Activated CD4-positive, alpha-beta T cell treated with anti-CD3 and anti-CD28 coated beads for 24 hours (primary cell): Measurements from ENCODE around the gene PRKG1.
"Not testable (repeated sequence)": the region's sequence is repeated elsewhere in the genome, so short reads cannot be mapped to it uniquely, and the experiment has no call there.

Experiments
- DNase-seq, 2 donors: peaks; one replicate each; pipeline ENCODE4 v3.0.0-alpha.2; 2020; ENCODE audit warnings: low read depth in 2 of 2

PRKG1 gene

DNA sequence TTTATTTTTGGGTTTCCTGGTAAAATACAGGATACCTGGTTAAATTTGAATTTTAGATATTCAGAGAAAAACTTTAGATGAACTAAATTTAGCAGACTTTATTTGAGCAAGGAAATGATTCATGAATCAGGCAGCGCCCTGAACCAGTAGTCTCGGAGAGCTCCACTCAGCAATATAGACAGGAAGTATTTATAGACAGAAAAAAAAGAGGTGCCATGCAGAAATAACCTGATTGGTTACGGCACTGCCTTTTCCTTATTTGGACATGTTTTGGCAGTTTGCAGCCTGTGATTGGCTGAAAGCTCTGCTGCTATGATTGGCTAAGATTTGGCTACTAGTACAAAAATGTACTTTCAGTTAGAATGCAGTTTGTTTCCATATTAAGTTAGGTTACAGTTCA is 1041.5 kb downstream of the PRKG1 start:
- DNase-seq = no peak

- DNase-seq = no peak
These were observed 1045.2 kb downstream of the PRKG1 start for GRCh38 chr10:52119507-52119906.

GRCh38 chr10:52121688-52122087 is 1047.4 kb downstream of the PRKG1 start:
- DNase-seq = no peak

- DNase-seq = no peak
These were observed 1053.9 kb downstream of the PRKG1 start for GRCh38 chr10:52128056-52128683.

GRCh38 chr10:52129410-52130178 is 1055.3 kb downstream of the PRKG1 start:
- no peak for DNase-seq

- no peak for DNase-seq
These were observed 1060.8 kb downstream of the PRKG1 start for GRCh38 chr10:52135101-52135500.

DNA sequence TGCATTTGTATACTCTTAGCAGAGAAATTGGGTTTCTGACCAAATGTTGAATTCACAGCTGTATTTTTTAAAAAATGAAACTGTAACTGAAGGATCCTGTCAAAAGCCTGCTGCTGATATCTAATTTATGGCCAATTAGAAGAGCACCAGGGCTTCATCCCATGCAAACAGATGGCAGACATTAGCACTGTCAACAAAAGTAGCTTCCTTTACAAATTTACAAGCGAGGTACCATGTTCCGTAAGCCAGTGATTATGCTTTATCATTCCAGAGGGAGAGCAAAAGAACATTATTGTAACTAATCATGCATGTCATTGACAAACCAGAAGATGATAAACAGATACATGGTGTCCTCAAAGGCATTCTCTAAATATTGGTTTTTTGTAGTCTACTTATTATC is 1062.6 kb downstream of the PRKG1 start:
- DNase-seq = no peak

DNA sequence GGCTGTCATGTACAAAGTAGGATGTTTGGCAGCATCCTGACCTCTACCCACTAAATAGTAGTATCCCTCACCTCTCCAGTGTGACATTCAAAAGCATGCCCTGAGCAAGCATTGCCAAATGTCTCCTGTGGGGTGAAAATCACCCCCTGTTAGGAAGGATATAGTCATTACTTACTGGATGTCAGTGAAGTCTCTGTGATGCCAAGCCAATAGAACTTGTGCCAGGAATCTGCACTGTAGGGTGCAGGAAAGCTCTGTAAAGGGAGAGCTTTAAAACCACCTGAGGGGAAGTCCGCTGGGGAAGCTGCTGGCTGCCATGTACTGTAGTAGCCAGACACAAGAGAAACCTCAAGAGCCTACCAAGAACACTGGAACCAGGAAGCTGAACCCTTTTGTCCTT is 1069.1 kb downstream of the PRKG1 start:
- no peak for DNase-seq

GRCh38 chr10:52145636-52146035 is 1071.3 kb downstream of the PRKG1 start:
- no peak for DNase-seq

GRCh38 chr10:52146766-52147165 is 1072.5 kb downstream of the PRKG1 start:
- DNase-seq = no peak

DNA sequence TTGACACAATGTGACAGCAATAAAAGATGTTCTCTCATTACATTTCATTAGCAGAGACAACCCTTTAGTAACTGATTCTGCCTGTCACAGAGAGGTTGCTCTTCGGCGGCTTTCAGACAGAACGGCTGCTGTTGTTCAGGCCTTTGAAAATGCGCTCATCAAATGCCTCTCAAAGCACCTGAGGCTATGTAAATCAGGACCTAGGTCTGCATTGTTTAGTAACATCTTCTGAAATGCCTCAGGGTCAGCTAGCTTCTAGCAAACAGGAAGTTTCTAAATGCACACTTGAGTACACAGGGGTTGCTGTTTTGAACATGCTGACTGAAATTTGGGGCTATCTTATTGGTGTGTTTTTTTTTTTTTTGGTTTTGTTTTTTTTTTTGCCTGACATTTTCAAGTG is 1096.5 kb downstream of the PRKG1 start:
- no peak for DNase-seq

DNA sequence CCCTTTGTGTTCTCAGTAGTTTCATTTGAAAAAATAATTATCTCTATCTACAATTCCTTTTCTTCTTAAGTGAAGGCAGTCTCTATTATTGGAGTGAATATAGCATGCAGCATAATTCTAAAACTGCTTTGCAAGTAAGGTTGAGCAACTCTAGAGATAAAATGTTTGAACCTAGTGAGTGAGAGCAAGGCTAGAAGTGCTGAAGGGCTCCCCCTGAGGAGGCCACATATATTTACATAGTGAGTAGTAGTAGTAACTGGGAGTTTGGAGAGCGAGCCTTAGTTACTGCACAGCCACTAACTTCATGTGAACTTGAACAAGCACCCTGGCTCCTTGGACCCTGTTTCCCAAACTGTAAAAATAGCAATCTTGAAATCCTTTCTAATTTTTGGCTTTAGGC is 1098.3 kb downstream of the PRKG1 start:
- DNase-seq = no peak

DNA sequence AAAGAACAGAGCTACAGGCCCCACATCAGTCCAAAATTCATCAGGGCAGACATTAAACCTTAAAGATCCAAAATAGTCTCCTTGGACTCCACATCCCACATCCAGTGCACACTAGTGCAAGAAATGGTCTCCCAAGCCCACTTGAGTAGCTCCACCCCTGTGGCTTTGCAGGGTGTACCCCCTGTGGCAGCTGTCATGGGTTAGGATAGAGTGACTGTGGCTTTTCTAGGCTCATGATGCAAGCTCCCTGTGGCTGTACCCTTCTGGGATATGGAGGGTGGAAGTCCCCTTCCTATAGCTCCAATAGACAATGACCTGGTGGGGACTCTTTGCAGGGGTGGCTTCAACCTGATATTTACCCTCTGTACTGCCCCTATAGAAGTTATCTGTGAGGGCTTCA is 1111.0 kb downstream of the PRKG1 start:
- DNase-seq = no peak

GRCh38 chr10:52187521-52188258 is 1113.4 kb downstream of the PRKG1 start:
- DNase-seq = no peak

- no peak for DNase-seq
These were observed 1116.8 kb downstream of the PRKG1 start for GRCh38 chr10:52191049-52191448.

DNA sequence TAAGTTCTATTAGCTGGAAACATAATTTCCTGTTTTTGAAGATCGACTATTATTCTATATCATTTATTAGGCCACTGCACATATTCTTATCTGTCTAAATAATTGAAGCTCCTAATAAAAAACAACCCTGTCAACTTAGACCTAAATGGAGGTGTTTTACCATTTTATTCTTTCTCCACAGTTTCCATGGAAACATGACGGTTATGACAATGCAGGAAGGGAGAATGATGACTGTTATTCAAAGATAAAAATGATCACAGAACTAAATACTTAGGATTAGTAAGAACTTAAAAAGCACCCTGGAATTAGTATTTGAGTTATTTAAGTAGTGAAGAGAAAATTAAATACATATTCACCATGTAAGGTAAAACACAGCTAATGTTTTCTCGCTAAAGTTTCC is 1119.9 kb downstream of the PRKG1 start:
- no peak for DNase-seq

GRCh38 chr10:52194716-52195115 is 1120.4 kb downstream of the PRKG1 start:
- DNase-seq = no peak

- DNase-seq = no peak
These were observed 1122.8 kb downstream of the PRKG1 start for GRCh38 chr10:52197098-52197497.

DNA sequence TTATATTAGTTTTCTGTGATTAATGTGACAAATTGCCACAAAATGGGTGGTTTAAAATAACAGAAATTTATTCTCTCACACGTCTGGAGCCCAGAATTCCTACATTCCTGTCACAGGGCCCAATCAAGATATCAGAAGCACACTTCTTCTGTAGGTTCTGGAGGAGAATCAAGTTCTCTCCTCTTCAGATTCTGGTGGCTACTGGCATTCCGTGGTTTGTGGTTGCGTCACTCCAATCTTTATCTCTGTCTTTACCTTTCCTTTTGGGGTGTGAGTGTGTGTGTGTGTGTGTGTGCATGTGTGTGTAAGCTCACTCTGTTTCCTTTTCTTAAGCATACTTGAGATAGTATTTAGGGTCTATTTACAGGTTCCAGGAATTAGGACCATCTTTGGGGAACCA is 1124.3 kb downstream of the PRKG1 start:
- DNase-seq = no peak

DNA sequence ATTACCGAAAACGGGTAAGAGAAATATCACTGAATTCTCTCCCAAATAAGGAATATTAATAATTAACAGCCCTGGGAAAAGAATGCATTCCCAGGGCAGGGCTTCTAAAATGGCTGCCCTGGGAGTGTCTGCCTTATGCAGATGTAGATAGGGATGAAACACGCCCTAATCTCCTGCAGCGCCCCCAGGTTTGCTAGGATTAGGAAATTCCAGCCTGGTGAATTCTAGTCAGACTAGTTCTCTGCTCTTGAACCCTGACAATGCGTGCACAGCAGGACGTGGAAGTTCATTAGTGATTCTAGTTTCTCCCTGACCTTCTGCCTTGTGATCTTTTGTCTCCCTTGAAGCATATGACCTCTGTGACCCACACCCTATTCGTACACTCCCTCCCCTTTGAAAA is 1130.6 kb downstream of the PRKG1 start:
- not testable (repeated sequence) for DNase-seq

DNA sequence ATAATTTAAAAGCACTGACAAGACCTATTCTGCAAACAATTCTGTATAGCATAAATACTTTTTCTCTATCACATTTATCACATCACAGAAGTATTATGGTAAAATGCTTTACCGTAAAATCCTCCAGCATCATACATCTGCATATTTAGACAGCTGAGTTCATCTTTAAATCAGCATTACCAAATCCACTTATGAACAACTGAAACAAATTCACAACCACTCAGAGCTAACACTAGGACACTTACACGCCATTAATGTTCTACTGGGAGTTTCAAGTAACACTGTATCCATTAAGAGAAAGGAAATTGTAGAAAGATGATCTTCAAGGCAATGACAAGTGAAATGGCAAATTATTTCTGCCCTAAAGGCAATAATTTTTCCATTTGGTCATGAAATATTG is 1134.1 kb downstream of the PRKG1 start:
- no peak for DNase-seq

GRCh38 chr10:52210161-52210560 is 1135.9 kb downstream of the PRKG1 start:
- no peak for DNase-seq

- DNase-seq = no peak
These were observed 1137.8 kb downstream of the PRKG1 start for GRCh38 chr10:52212062-52212461.
